ENCODE measurements around the gene BPIFB4. TPM values are rescaled to one million over a fixed set of nuclear protein-coding genes. Genes with fewer than 3 reads are reported as not detected.

BPIFB4 gene
- total RNA-seq, 1 donor from 2014 or later: not detected

GRCh38 chr20:33062105-33062824 is 17.2 kb upstream of the BPIFB4 start:
- DNase-seq: no peak

GRCh38 chr20:33062825-33063149 is 16.7 kb upstream of the BPIFB4 start:
- DNase-seq: no peak

- no peak for DNase-seq
These were observed 16.2 kb upstream of the BPIFB4 start for GRCh38 chr20:33063271-33063670.

- no peak for DNase-seq
These were observed 14.7 kb upstream of the BPIFB4 start for GRCh38 chr20:33064572-33065287.

GRCh38 chr20:33065785-33066184 is 13.7 kb upstream of the BPIFB4 start:
- no peak for DNase-seq

GRCh38 chr20:33067806-33068205 is 11.6 kb upstream of the BPIFB4 start:
- no peak for DNase-seq

- DNase-seq: no peak
These were observed 11.0 kb upstream of the BPIFB4 start for GRCh38 chr20:33068251-33068939.

- DNase-seq: no peak
These were observed 9.8 kb upstream of the BPIFB4 start for GRCh38 chr20:33069673-33070072.

- no peak for DNase-seq
These were observed 9.1 kb upstream of the BPIFB4 start for GRCh38 chr20:33070111-33071053.

- DNase-seq: no peak
These were observed 8.2 kb upstream of the BPIFB4 start for GRCh38 chr20:33071198-33071597.

- DNase-seq: no peak
These were observed 7.1 kb upstream of the BPIFB4 start for GRCh38 chr20:33072362-33072761.

GRCh38 chr20:33072813-33073212 is 6.6 kb upstream of the BPIFB4 start:
- no peak for DNase-seq

- no peak for DNase-seq
These were observed 4.8 kb upstream of the BPIFB4 start for GRCh38 chr20:33074675-33075074.

GRCh38 chr20:33075281-33075680 is 4.2 kb upstream of the BPIFB4 start:
- no peak for DNase-seq

GRCh38 chr20:33076662-33077372 is 2.6 kb upstream of the BPIFB4 start:
- peak; percentile 20 for DNase-seq

GRCh38 chr20:33081411-33082154 is 2.1 kb downstream of the BPIFB4 start:
- DNase-seq: no peak

- DNase-seq: no peak
These were observed 3.1 kb downstream of the BPIFB4 start for GRCh38 chr20:33082546-33082945.

GRCh38 chr20:33083544-33084340 is 4.3 kb downstream of the BPIFB4 start:
- no peak for DNase-seq

GRCh38 chr20:33084722-33085121 is 5.3 kb downstream of the BPIFB4 start:
- DNase-seq: no peak

GRCh38 chr20:33086052-33086722 is 6.7 kb downstream of the BPIFB4 start:
- DNase-seq: no peak

Data from dermis blood vessel endothelial cell (primary cell).